ENCODE measurements around the gene TRAPPC3L.

- no peak for TF ChIP-seq CTCF (IDR thresholded peaks at IDR 0.05 in 4 of 5, conservative IDR thresholded peaks at IDR 0.05 in 1 of 5)
- no peak for TF ChIP-seq POLR2A (IDR thresholded peaks at IDR 0.05)
These were observed 32.9 kb upstream of the TRAPPC3L start for GRCh38 chr6:116578335-116578734.

All from gastrocnemius medialis (tissue), 4 donors.